SIG-M5 (cell line): Measurements from ENCODE around the gene MRRF.

Experiments used
- DNase-seq: peaks from one replicate; lab custom pipeline; 2025; lab: John Stamatoyannopoulos, UW

MRRF gene

DNA sequence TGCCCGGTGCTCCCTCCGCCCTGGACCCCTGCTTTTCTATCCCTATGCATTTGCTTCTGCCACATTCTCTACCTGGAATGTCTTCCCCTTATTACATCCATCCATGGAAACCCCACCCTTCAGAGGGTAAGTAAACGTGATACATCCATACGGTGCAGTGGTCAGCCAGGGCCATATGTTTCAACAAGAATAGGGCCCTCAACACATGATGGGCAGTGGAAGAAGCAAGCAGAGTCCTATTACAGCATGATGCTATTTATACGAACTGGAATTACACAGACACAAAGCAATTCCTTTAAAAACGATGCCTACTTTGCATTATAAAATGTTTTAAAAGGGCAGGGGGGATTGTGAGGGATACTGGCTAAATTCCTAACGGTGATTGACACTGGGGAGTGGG, 68.0 kb downstream of the MRRF start:
- DNase-seq = no peak

DNA sequence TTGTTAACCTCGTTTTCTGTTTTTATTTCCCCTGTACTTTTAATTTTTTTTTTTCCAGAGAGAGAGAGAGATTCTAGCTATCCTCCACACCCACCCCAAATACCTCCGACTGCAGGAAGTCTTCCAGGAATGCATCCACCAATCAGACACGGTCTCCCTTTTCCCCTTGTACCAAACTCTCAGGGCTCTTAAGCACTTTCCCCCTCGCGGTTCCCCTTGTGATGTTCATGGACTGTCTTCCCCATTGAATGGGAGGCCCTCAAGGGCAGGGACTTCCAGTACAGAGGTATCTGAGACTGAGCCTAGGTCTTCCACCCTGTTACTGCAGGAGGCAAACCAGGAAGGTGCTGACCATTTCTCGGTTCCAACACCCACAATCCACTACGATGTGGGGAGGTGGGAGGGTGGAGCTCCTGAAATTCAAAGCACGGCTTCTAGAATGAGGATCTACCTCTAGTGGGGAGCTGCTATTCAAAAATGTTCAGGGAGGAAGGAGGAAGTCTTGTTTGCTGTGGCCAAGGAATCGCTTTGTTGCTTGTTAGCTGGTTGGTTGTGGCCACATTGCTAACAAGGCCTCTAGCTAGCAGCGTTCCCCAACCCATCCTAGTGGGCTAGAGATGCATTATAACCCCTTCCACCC, 68.6 kb downstream of the MRRF start:
- DNase-seq = no peak

DNA sequence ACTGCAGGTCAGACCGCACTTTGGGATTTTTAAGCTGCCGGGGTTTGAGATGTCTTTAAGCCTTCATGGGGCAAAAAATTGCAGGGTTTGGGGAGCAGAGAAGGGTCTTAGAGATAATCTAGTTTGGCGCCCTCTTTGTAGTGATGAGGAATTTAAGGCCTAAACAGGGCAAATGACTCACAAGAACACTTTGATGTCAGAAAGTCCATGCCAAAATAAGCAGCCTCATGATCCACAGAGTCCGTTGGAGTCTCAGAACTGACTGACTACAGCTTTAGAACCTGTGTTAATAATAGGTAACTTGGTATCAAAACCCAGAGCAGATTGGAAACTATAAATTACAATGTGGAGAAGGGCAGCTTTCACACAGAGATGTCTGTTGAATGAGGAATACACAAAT, 70.2 kb downstream of the MRRF start:
- no peak for DNase-seq

DNA sequence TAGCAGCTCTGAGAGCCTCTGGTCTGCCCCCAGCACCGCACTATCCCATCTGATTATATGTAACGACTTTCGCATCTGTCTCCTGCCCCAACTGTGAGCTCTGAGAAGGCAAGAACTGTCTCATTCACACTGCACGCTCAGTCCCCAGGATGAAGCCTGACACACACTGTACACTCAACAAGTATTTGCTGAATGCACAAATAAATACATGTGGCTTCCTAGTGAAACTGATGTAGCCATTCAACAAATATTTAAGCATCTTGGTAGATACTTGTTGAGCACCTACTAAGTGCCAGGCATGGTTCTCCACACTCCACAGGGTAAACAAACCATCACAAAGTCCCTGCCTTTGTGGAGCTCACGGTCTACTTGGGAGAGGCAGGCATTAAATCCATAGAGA, 71.5 kb downstream of the MRRF start:
- DNase-seq = no peak

GRCh38 chr9:122336866-122337555, 72.3 kb downstream of the MRRF start:
- DNase-seq = no peak

DNA sequence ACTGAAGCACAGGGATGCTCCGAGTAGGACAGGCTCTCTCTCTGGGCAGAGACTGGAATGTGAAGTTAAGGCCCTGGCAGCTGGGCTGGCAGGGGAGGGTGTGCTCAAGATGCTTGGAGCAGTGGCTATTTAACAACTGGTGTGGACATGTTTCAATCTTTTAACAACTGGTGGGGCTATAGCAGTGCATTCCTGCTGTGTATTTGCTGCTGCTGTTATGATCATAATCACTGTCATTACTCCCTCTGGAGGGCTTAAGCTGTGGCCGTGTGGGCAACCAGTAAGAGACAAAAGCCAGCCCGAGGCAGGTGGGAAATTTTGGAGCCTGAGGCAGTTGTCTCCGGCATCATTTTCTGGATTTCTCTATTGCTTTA, 72.9 kb downstream of the MRRF start:
- DNase-seq = no peak

GRCh38 chr9:122338536-122338935, 73.9 kb downstream of the MRRF start:
- no peak for DNase-seq

DNA sequence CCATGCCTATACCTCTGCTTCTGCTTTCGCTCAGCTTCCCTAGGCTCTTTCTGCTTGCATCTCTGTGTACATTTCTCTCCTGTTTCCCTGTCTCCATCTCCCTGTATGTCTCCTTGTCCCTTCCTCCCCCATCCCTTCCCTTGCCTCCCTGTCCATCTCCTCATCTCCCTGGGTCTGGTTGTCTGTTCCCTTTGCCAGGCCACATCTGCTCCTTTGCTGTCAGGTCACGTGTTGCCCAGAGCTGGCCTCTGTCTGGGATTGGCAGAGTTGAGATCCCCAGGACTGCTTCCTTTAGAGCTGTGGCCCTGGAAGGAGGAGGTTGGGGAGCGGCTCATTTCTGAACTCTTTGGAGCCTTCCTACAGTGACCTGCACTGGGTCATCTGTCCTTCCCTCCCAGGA, 74.3 kb downstream of the MRRF start:
- DNase-seq = no peak

DNA sequence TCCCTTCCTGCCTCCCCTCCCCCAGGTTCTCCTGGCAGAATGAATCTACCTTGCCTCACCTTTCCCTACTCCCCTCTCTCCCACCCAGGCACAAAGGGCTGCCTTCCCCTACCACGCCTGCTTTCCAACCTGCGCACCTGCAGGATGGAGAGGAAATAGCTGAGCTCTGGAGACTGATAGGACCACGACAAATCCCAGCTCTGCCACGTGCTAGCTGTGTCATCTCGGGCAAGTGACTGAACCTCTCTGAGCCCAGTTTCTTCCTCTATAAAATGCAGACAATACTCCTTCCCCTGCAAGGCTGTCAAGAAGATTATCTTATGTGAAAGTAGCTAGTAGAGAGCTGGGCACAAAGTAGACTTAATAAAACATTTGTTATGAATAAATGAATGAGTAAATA, 74.9 kb downstream of the MRRF start:
- no peak for DNase-seq

GRCh38 chr9:122340161-122340560, 75.5 kb downstream of the MRRF start:
- DNase-seq = no peak

DNA sequence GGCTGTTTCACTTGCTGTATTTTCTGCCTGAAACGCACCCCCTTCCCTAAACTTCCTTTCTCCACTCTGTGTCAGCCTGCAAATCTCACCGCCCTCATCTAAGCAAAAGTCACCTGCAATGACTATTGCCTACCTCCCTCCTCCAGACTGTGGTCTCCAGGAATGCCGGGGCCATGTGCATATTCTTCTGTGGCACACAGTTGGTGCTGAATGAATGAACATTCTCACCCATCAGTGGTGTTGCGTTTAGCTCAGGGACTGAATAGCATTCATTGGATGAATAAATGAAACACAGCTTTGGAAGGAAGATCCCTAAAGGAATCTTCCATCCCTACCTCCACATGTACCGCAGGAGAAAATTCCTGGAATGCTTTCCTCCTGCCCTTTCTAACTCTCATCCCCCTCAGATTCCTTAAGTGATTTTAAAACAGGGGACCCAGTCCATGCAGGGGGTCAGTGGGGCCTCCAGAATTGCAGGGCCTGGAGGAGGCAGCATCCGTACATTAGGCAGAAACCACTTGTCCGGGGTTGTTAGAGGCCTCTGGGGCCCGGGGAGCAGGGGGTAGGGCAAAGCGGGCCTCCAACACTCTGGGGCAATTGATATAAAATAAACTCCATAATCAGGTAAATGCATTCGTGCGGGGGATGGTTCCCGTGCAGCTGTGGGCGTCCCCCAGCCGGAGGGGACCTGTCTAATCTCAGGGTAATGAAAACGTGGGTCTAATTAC, 77.8 kb downstream of the MRRF start:
- DNase-seq = no peak

DNA sequence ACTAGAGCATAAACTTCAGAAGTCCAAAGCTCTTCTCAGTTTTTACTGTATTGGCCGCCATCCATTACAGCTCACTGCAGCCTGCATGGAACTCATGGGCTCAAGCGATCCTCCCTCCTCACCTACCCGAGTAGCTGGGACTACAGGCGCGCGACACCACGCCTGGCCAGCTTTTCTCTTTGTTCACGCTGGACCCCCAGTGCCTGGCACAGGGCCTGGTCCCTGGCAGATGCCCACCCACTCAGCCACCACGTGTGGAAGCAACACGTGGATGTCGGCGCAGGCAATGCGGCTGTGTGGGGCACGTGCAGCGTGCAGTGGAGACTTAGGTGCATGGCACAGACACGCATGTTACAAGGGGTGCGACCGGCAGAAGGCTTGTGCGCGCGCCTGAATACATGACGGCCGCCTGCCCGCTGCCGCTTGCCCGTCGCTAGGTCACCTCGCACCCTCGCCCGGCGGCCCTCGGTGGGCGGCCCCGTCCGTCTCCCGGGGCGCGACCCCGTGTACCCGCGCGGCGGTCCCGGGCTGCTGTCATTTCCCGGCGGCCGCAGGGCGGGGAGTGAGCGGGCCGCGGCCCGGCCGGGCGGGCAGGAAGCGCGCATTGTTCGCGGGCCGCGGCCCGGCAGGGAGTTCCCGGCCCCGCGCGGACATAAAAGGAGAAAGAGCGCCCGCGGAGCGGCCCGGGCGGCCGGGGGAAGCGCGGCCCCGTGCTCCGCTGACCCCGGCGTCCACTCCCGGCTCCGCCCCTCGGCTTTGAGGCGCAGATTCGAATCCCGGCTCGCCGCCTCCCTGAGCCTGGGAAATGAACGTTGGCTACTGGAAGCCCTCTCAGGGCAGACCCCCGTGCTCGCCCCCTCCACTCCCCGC, 82.0 kb downstream of the MRRF start:
- no peak for DNase-seq

DNA sequence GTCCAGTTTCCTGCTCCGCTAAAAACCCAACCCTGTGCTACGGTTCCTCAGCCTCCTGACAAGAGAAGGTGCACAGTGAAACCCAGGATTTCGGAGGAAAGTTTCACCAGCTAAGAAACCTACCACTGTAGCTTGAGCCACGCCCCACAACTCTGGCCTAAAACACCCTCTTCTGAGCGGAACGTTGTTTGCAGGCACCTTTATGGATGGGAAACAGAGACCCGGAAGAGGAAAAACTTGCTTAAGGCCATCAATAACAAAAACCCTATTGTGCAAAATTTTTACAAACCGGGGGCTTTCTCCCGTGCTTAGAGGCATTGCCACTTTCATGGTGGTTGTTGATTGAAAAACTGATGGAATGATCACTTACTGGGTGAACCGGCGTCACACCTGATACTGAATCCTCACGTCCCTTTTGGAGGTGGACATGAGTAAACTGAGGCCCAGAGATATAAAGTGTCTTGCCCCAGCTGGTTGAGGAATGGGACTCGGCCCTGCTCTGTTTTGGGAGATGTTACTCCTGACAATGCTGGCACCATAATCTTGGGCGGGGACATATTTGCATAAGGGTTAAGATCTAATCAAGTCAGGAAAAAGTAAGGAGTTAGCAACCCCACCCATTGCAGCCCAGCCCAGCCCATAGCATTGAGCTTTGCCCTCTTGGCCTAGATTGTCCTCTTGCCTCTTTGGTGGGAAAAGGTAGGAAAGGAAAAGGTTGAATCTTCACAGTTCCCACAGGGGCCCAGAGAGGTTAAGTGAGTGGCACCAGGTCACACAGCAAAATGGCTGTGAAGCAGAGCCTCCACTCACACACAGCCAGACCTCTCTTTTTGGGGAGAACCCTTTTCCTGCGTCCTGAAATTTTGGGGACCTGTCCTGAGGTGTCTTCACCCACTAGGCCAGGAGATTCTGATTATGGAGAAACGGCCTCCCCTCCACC, 82.9 kb downstream of the MRRF start:
- no peak for DNase-seq

- DNase-seq = no peak
These were observed 83.7 kb downstream of the MRRF start for GRCh38 chr9:122348288-122348777.

GRCh38 chr9:122348791-122349190, 84.1 kb downstream of the MRRF start:
- no peak for DNase-seq

GRCh38 chr9:122349201-122349600, 84.5 kb downstream of the MRRF start:
- DNase-seq = no peak

- no peak for DNase-seq
These were observed 86.1 kb downstream of the MRRF start for GRCh38 chr9:122350577-122351355.

DNA sequence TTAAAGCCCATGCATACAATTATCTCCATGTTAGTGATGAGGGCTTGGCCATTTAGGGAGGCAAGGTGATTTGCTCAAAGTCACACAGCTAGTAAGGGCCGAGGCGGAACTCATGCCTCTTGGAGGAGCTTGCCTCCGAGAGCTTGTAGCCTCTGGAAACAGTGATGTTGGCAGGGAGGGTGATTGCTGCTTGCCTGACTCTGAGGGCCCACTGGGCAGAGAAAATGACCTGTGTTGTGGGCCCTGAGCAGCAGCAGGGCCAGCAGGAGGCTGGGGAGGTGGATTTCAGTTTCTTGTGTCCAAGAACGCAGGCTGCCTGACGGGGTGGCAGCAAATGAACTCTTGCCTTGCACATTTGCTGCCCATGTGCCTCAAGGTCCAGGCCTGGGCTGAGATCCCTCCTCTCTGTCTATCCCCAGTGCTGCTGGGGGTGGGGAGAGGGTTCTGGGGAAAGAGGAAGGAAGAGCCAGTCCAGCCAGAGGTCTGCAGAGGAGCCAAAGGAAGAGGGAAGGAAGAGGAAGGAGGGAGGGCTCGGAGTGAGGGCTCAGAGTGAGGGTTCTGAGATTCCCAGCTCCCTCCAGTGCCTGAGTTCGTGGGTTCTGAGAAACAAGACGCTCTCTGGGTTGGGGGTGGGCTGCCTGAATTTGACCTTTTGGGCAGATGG, 90.0 kb downstream of the MRRF start:
- no peak for DNase-seq

DNA sequence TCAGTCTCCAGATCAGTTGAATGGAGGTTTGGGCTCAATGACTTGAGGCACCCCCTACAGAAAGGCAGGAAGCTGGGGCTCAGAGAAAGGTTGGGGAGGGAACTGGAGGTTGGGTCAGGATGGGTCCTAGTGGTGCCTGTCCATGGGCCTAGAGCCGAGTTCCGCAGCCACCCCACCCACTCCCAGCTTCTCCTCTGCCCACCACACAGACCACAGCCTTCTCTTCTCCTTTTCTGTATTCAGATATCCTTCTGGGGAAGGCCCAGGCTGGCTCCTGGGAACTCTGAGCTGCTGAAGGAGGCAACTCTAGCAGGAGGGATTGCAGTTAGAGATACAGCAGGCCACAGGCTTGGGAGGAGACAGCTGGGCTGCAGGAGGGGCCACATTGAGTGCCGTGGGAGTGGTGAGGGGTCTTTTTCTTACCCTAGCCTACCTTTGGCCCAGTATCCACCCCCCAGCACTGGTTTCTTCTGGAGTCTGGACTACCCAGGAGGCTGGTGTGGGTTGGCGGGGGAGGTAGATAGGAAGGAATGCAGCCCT, 90.7 kb downstream of the MRRF start:
- no peak for DNase-seq

GRCh38 chr9:122356627-122357026, 91.9 kb downstream of the MRRF start:
- DNase-seq = no peak
